Stimulated activated CD4-positive, alpha-beta T cell treated with anti-CD3 and anti-CD28 coated beads, Interleukin-12 subunit alpha, Interleukin-12 subunit beta, amount 100 ng/mL, for 24 hours (primary cell): ENCODE measurements around the gene CBLB.
"Not testable (repeated sequence)": the region's sequence is repeated elsewhere in the genome, so short reads cannot be mapped to it uniquely, and the experiment has no call there.

Source experiments
- DNase-seq, 2 experiments: peaks; one replicate each; pipeline ENCODE4 v3.0.0-alpha.2; 2020; ENCODE audit warnings: low read depth in 2 of 2

The CBLB gene

DNA sequence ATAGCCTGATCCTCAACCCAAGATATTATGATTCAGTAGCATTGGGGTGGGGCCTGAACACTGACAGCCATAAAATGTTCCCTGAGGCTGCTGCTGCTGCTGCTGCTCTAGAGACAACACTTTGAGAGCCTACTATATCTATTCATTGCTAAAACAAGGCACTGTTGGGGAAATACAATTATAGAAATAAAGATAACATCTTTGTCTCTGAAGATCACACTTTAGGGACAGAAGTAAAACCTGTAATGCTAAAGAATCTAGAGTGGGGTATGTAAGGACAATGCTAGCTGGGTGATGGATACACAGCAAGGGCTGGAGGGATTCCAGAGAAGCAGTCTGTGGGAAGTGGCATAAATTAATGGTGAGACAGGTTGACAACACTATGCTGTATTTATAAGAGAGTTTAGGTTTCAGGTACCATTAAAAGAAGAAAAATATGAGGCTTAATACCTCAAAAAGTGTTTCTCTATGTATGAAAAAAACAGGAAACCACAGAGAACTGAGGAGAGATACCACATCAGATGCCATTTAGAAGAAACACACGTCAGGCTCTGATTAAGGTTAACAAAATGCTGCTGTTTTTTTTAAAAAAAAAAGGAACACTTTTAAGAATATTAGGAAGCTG lies 115.9 kb downstream of the CBLB start:
- no peak for DNase-seq

DNA sequence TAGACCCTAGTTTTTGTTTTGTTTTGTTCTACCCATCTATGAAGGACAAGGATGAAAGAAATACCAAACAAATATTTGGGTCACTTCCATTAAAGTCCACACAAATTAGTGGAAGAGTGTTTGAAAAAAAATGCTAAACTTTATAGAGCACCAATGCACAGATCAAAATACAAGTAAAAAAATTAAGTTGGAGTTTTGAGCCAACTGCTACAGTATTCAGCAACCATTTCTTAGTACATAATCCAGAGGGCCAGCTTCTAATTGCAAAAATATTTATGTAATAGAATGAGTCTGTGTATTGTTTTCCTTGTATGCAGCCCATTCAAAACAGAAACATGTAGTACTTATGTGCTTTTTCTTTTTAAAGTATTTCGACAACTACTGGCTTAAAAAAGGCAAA lies 121.1 kb downstream of the CBLB start:
- DNase-seq, result no peak

DNA sequence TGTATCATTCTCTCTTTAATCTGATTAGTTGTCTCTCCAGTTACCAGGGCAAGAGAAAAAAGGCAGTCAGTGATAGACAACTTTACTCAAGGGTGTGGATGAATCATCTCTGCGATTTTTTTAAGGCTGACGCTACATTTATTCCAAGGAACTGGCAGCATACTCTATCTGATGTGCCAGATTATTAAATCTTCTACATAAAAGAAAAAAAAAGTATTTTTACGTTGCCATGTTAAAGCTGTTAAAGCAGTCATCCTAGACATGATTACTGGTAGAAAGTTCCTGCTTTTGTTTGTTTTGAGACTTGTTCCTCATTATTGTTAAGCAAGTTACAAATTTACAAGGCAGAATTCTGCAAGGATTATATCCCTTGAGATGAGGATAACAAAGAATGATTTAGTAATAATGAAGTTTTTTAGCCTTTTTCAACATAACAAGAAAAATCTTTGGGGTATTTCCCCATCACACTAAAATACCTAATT lies 121.7 kb downstream of the CBLB start:
- DNase-seq, result no peak

DNA sequence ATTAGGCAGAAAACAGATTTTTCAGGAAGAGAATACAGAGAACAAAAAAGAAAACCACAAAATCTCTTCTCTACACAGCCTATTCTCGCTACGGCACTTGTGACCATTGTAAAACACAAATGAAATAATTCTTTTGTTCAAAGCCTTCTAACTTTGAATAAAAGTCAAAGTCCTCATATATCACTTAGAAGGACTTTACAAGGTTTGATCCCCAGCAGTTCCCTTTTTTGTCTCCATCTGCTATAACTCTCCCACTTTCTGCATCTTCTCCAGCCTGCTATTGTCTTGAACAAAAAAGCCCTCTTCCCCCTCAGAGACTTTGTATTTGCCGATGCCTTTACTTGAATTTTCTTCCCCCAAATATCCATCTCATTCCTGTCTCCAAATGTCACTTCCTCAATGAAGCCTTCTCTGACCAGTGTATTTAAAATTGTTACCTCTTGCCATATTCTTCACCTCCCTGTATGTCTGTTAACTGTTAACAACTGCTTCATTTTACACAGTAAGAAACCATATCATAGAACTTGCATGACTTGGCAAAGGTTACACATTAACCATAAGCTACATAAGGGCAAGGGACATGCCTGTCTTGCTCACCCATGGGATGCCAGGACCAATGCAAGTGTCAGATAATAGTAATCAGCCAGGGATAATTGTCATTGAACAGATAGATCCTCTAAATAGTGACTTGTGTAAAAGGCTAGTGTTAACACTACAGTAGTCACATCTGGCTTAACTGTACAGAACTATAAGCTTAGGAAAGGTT lies 122.4 kb downstream of the CBLB start:
- no peak for DNase-seq

DNA sequence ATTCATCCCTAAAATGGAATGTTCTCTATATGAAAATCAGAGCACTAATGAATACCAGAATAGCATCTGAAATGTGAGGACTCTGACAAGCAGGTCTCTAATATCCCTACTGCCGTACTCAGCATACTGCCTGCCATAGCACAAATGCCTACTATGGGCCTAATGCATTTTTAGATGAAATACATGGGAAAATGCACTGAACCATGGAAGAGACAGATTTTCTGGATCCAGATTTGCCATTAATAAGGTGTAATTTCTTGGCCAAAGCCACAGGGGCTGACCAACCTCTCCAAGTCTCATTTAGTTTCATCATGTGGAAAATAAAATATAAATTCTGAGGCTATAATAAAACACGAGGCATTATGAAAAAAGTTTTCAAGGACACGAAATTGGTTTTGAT lies 123.8 kb downstream of the CBLB start:
- DNase-seq, result no peak

DNA sequence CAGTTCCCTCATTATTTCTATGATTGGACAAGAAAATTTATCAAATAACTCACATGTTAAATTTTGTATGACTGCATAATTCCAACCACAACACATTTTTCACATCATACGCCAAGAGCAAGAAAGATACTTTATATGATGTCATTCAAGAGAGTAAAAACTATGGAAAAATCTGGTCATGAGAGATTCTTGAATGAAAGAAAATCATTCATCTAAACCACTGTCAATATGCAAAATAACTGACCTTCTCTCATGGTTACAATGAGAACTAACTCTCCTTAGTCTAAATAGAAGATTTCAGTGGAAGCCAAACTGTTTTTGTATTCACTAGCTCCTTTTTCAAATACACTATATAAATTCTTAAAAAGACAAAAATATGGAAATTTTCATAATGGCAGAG lies 124.6 kb downstream of the CBLB start:
- no peak for DNase-seq

DNA sequence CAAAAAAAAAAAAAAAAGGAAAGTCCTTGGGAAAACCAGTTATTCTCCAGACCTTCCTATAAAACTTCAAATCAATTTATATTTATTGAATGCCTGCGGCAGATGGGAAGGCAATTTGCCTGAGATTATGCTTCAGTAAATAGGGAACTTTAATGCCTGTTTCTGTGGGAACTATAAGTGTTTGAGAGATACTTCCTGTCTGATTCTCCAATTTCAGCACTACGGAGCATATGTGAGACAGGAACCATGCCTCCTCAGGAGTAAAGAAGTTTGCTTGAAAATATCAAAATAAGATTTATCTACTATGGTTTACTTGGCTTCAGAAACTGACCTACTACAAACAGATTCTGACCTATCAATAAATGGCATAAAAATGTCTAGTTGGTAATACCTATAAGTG lies 135.5 kb downstream of the CBLB start:
- DNase-seq, result no peak

DNA sequence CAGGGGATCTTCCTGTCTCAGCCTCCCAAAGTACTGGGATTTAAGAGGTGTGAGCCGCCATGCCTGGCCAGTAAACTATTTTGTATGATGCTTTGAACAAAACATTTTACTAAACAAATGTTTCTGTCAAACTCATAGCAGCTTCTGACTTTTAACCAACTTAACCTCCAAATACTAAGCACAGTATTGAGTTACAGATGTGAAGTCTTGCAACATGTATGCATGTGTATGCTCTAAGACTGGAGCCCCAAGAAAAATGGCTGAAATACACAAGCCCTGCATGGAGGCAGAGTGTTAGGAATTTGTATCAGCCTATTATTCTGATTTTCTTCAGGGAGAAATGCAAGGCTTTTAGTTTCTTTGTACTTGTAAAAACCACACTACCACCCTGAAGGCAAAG lies 137.1 kb downstream of the CBLB start:
- no peak for DNase-seq

DNA sequence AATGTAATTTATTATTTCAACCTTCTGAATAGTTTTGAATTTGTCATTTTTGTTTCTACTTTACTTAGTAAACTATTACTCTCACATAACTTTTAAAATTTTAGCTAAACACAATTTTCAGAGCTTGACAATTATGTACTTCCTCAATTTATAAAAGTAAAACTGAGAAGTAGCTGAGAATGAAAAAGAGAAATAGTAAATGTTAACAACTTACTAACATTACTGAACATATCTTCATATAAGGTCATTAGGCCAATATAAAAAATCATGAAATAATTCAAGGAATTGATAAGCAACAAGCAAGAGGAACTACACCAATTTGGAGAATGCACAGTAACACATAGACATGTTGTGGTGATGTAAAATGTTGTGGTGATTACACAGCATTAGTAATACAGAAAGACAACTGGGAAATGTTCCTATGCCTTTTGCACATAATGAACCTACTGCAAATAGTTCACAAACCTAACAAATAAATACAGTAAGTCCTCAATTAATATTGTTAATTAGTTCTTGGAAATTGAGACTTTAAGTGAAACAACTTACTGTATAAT lies 137.9 kb downstream of the CBLB start:
- DNase-seq, result no peak

DNA sequence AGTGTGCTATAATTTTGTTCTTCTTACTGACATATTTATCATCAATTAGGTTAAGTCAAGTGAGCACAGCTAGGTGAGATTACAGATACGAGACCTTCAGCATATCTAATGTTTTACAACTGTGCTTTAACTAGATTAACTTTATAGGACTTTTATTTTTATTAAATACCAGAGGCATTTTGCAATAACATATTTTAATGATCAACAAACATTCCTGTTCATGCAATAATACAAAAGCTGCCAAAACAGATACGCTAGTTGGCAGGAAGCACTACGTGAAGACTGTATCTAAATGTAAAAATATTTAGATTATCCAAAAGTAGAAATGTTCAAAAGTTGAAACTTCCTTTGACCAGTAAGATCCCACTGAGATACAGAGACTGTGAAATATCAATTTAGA lies 139.1 kb downstream of the CBLB start:
- DNase-seq, result no peak

DNA sequence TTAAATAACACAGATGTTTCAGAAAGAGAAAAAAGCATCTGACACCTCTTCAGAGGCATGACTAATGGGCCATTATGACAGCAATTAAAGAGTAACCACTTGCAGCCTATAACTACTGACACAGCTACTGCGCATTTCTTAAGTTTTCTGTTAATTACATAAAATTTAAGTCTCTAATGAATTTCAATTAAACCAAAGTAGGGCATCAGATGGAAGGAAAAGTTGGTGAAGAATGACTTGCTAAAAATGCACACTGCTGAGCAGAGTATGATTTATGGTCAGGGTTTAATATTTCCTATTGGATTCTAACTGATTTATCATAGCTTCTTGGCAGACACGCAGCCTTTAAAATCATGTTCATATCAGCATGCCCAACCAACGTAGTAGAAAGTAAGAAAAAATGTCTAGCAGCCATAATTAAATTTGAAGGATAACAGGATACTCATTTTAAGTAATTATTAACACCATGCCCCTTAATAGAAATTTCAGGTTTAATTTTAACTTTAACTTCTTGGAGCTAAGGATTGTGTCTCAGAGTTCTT lies 140.0 kb downstream of the CBLB start:
- no peak for DNase-seq

DNA sequence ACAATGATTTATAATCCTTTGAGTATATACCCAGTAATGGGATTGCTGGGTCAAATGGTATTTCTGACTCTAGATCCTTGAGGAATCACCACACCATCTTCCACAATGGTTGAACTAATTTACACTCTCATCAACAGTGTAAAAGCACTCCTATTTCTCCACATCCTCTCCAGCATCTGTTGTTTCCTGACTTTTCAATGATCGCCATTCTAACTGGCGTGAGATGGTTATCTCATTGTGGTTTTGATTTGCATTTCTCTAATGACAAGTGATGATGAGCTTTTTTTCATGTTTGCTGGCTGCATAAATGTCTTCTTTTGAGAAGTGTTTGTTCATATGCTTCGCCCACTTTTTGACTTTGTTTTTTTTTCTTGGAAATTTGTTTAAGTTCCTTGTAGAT lies 141.8 kb downstream of the CBLB start:
- not testable (repeated sequence) for DNase-seq

DNA sequence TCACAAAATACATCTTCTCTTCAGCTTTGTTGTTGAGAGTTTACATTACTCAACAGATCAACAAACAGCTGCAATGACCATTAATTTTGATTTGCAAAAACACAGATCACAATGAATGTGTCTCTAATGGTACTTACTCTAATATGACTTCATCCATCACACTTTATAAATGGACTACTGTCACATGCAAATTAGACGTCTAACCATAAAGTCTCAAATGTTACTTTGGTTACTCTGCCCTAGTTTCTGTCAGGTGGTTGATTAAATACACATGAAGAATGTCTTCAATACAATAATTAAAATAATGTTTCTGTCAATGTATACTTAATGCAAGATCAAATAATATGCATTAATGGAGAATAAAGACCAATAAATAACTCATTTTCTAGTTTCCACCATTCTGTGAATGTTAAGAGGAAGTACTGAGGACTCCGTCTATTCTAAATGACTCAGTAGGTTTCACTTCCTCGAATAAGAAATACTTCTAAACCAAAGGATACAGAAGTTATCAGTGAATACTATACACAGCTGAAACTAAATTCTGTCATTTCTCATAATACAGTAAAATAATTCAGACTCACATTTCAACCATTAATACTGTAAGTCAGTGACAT lies 145.8 kb downstream of the CBLB start:
- DNase-seq, result no peak

DNA sequence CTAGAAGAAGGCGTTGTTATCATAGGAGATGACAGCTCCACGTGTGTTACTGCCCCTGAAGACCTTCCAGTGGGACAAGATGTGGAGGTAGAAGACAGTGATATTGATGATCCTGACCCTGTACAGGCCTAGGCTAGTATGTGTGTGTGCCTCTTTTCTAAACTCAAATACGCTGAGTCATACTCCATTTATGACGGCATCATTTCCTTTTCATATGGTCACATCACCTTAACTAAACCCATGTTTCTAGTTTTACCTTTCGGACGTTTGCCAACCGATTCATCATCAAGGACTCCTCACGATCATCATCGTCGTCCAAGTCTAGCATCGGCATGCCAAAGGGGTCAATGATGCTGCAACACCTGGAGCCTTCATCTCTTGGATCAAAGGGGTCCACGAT lies 149.0 kb downstream of the CBLB start:
- DNase-seq, result no peak

DNA sequence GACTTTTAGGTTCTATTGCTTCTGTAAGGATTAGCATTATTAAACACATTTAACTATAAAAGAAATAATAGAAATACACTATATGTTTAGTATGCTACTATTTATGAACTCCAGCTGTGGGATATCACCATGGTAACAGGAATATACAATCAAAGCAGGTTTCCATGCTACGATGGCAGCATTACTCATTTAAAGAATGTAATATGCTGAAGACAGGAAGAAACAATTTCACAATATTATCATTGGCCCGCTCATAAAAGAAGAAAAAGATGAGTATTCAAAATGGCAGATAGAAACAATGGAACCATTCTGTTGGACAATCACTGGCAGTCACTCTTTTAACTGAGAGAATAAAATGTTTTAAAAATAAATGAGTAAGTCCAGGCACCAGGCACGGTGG lies 153.4 kb downstream of the CBLB start:
- DNase-seq, result no peak

DNA sequence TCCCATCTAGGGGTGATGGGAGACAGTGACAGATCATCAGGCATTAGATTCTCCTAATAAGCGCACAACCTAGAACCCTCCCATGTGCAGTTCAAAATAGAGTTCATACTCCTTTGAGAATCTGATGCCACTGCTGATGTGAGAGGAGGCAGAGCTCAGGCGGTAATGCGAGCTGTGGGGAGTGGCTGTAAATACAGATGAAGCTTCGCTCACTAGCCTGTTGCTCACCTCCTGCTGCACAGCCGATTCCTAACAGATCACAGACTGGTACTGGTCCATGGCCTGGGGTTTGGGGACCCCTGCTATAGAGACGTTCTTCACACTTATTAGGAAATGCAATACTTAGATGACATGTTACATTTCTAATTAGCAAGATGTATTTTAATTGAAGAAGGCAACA lies 154.4 kb downstream of the CBLB start:
- no peak for DNase-seq

DNA sequence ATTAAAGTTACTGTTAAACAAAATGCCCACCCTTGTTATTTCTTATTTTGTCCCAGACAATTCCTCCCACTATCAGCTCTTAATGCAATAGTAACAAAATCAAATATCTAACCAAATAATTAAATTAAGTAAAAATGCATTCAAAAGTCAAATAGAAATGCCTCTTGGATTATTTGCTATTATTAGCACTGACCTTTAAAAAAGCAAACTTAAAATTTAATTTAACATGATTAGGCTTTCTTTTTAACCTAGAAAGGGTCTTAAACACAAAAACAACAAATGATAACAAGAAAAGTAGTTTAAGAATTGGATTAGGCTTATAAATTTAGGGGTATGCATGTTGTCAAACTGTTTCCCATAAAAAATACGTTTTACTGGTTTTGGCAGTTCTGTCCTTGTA lies 159.8 kb downstream of the CBLB start:
- DNase-seq, result no peak

DNA sequence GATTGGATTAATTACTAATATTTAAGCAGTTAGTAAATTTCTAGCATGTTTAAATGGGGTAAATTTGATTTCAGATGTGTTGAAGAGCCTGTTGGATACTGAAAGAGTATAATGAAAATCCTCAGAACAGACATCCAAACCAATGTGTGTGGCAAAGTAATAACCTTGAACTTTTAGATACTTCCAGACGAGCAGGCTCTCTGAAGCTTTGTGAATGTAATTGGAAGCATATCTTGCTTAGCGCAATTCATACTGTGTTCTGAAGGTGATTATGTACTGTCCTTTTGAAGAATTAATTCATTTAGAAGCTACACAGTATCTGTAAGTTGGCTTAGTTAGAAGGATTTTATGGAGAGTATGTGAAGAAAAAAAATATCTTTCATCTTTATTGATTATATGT lies 161.8 kb downstream of the CBLB start:
- DNase-seq, result no peak

DNA sequence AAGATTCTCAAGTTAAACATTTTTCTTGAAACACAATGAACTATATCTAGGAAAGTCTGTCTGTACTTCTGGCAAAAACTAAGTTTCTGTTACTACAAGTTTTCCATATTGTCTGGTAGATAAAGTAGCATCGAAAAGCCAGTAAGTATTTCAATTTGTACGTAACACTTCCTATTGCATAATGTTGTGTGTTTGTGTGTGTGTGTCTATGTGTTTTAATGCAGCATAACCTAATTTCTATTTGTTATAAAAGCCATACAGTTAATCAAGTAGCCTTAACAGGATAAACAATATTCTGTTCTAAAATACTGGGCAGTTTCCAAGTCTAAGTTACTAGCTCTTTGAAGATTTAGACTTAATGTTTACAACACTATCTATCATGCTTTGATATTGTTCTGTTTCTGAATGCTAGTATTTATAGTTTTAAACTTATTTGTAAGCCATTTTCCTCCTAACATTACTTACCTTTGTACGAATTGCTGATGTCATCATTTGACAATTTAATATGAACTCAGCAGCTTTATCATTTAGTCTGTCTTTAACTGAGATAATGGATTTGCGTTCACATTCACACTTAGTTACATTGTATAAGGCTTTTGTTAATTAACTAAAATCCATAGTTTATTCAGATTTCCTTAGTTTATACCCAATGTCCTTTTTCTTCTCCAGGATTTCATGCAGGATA lies 163.9 kb downstream of the CBLB start:
- no peak for DNase-seq

DNA sequence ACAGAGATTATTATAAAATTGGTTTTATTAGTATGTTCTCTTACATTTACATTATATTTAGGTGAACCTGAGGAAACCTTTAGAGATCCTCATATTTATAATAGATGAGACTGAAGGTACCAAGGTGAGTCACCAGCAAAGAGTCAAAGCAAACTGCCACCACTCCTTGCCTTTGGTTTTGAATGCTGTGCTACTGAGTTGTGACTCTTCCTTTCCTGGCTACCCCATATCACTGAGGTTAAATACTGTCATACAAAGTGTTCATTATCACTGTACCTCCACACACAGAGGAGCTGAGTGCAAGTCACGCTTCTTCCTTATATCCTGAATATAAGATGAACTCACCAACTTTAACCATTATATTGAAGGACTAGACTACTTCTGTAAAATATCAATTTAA lies 168.2 kb downstream of the CBLB start:
- DNase-seq, result no peak

DNA sequence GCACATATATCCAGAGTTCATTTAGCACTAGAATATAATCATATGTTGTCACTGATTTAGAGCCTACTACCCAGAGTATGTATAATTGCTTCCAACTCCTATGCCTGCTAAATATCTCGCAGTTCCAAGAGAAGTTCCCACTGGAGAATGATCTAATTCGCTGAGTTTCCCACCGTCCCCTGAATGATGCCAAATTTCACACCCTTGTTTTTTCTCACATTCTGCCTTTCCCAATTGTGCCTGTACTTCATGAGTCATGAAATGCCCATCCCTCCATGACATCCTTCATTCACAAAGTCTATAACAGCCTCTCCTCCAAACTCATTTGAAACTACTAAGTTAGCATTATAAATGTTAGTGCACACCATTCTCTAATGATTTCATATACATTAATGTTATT lies 177.2 kb downstream of the CBLB start:
- DNase-seq, result no peak

DNA sequence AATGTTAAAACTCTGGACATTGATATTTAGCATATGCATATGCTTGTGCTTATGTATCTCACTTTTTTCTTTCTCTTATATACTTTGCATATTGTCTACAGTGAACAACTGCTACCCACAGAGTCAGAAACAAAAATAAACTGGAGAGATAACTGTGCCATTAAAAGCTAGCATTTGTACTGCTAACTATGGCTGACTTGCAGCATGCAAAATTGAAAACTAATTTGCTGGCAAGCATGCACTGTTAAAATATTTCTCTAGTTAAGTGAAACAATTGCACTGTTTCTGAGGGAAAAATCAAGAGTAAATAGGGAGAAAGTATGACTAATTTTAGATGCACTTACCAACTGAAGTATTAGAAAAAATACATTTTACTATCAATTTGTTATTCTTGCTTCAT lies 177.8 kb downstream of the CBLB start:
- no peak for DNase-seq
